GM23338 (cell line): ENCODE results near the gene EEA1. TPM values are rescaled to one million over a fixed set of nuclear protein-coding genes. Genes with fewer than 3 reads are reported as not detected.

Source experiments
- ATAC-seq: fragments of 200-7000 bp; cut with Tn5 transposase; 3 replicates; pipeline ENCODE4 v1.9.1; 2020
- DNase-seq: peaks from one replicate; pipeline ENCODE4 v3.0.0-alpha.2; 2015; ENCODE audit warnings: low spot score
- H2AFZ ChIP-seq: fragments of 200-600 bp; sonication (generic); 2 replicates; pipeline ENCODE4 v1.8.0; 2016; ENCODE audit warnings: antibody characterized with exemption, mild to moderate bottlenecking, moderate library complexity
- H3F3A ChIP-seq: fragments of 200-600 bp; sonication (generic); replicated peaks from 2 replicates; pipeline ENCODE4 v1.8.0; 2017; ENCODE audit warnings: antibody characterized with exemption, mixed run types, low read depth
- H3K27ac ChIP-seq: fragments of 200-600 bp; sonication (generic); 2 replicates; pipeline ENCODE4 v1.6.1; 2016; ENCODE audit warnings: low read depth
- H3K27me3 ChIP-seq: fragments of 200-600 bp; sonication (generic); 2 replicates; pipeline ENCODE4 v1.8.0; 2016; ENCODE audit warnings: mild to moderate bottlenecking, mixed run types, moderate library complexity; ENCODE audit not compliant: insufficient read depth
- H3K36me3 ChIP-seq: fragments of 200-600 bp; sonication (generic); 2 replicates; pipeline ENCODE4 v1.8.0; 2016; ENCODE audit warnings: mild to moderate bottlenecking; ENCODE audit not compliant: insufficient read depth
- H3K4me1 ChIP-seq: fragments of 200-600 bp; sonication (generic); 2 replicates; pipeline ENCODE4 v1.8.0; 2016; ENCODE audit warnings: mild to moderate bottlenecking, moderate library complexity; ENCODE audit not compliant: insufficient read depth
- H3K4me2 ChIP-seq: fragments of 200-600 bp; sonication (generic); 2 replicates; pipeline ENCODE4 v1.7.1; 2017; ENCODE audit warnings: mixed run types
- H3K4me3 ChIP-seq: fragments of 200-600 bp; sonication (generic); 2 replicates; pipeline ENCODE4 v1.6.1; 2016; ENCODE audit warnings: mixed run types
- H3K79me2 ChIP-seq: fragments of 200-600 bp; sonication (generic); replicated peaks from 2 replicates; pipeline ENCODE4 v1.8.0; 2017; ENCODE audit warnings: mild to moderate bottlenecking; ENCODE audit not compliant: insufficient read depth
- H3K9me2 ChIP-seq: fragments of 200-600 bp; sonication (generic); 2 replicates; pipeline ENCODE4 v1.8.0; 2017; ENCODE audit not compliant: insufficient read depth
- H4K20me1 ChIP-seq: fragments of 200-600 bp; sonication (generic); replicated peaks from 2 replicates; pipeline ENCODE4 v1.8.0; 2017; ENCODE audit warnings: mild to moderate bottlenecking; ENCODE audit not compliant: insufficient read depth
- H3K27ac Mint-ChIP-seq: 2 replicates; pipeline ENCODE4 v1.8.0; 2020; ENCODE audit warnings: inconsistent platforms, mild to moderate bottlenecking, moderate library complexity, mixed read lengths
- H3K27me3 Mint-ChIP-seq: 3 replicates; pipeline ENCODE4 v1.8.0; 2022; ENCODE audit warnings: low read depth, mild to moderate bottlenecking, moderate library complexity, mixed read lengths, inconsistent platforms; ENCODE audit not compliant: insufficient read depth, poor library complexity
- H3K36me3 Mint-ChIP-seq: 3 replicates; pipeline ENCODE4 v1.8.0; 2021; ENCODE audit warnings: low read depth, mild to moderate bottlenecking, inconsistent platforms, moderate library complexity, mixed read lengths
- H3K4me1 Mint-ChIP-seq: 3 replicates; pipeline ENCODE4 v1.8.0; 2020; ENCODE audit warnings: mild to moderate bottlenecking, inconsistent platforms, mixed read lengths
- H3K4me3 Mint-ChIP-seq: 3 replicates; pipeline ENCODE4 v1.8.0; 2021; ENCODE audit warnings: moderate library complexity, mild to moderate bottlenecking, inconsistent platforms, mixed read lengths
- H3K9me3 Mint-ChIP-seq: 3 replicates; pipeline ENCODE4 v1.8.0; 2020; ENCODE audit warnings: moderate library complexity, mild to moderate bottlenecking, inconsistent platforms, mixed read lengths
- CREB1 ChIP-seq: fragments of 250-450 bp; sonication (Bioruptor Pico); IDR thresholded peaks from 2 replicates; pipeline ENCODE4 v1.5.0; 2020; ENCODE audit warnings: low read depth, mild to moderate bottlenecking, moderate library complexity
- CTCF ChIP-seq, 2 experiments: fragments of 200-600 bp in 1 of 2; sonication (generic) in 1 of 2; conservative IDR thresholded peaks; 2 replicates each; pipeline versions ENCODE4 v1.5.1 to v1.6.1; 2016 to 2017; ENCODE audit warnings: antibody characterized with exemption in 2 of 2, low read depth in 2 of 2, mild to moderate bottlenecking in 2 of 2, moderate library complexity in 1 of 2
- EZH2 ChIP-seq: fragments of 200-600 bp; sonication (generic); IDR thresholded peaks from one replicate; pipeline ENCODE4 v1.8.0; 2017; ENCODE audit warnings: antibody characterized with exemption, mild to moderate bottlenecking, low read depth; ENCODE audit not compliant: unreplicated experiment
- EZH2phosphoT487 ChIP-seq: fragments of 200-600 bp; sonication (generic); IDR thresholded peaks from one replicate; pipeline ENCODE4 v1.8.1; 2018; ENCODE audit warnings: antibody characterized with exemption; ENCODE audit not compliant: unreplicated experiment
- JUNB ChIP-seq: IDR thresholded peaks from one replicate; pipeline ENCODE4 v1.6.1; 2016; ENCODE audit warnings: antibody characterized with exemption; ENCODE audit not compliant: unreplicated experiment
- POLR2AphosphoS5 ChIP-seq: IDR thresholded peaks from 2 replicates; pipeline ENCODE4 v1.6.1; 2016; ENCODE audit warnings: antibody characterized with exemption, low read depth
- STAT1 ChIP-seq: IDR thresholded peaks from one replicate; pipeline ENCODE4 v1.6.1; 2016; ENCODE audit warnings: antibody characterized with exemption; ENCODE audit not compliant: unreplicated experiment
- ZNF462 ChIP-seq: fragments of 250-450 bp; sonication (Bioruptor Pico); IDR thresholded peaks from 2 replicates; pipeline ENCODE4 v1.5.0; 2020; ENCODE audit warnings: mild to moderate bottlenecking, moderate library complexity
- polyA plus RNA-seq: library from polyadenylated mRNA; unstranded; fragments of >200 nt; fragmentation: Nextera tagmentation; extraction: Ambion mirVana; gene quantifications from 2 replicates; pipeline ENCODE4 v1.2.1, GENCODE V29; 2016
- total RNA-seq: library from RNA; depleted of rRNA; stranded (reverse); fragments of >200 nt; shearing (Covaris generic); gene quantifications from 2 replicates; pipeline ENCODE4 v1.2.3, GENCODE V29; 2014
- TF ChIP-seq, protein P1 (sequence below): IDR thresholded peaks from 2 replicates; pipeline ENCODE4 v1.6.1; 2016; ENCODE audit warnings: antibody characterized with exemption

Gene EEA1
- total and polyA plus RNA-seq, 2 experiments from 2014 or later = 10.0 to 41.1 TPM

GRCh38 chr12:92771001-92771400 is 158.1 kb downstream of the EEA1 start (continued):
- no peak for TF ChIP-seq CTCF (conservative IDR thresholded peaks at IDR 0.05; ENCODE audit: low read depth in 2 of 2)
- TF ChIP-seq STAT1 = no peak
- no peak for TF ChIP-seq EZH2phosphoT487

GRCh38 chr12:92769124-92769901 is 159.8 kb downstream of the EEA1 start:
- H2AFZ ChIP-seq = no peak overlapping the region
- no peaks in the 10 kb centered on the region for H3F3A ChIP-seq
- DNase-seq (no peak), ATAC-seq (no peak)
- no peaks in the 10 kb centered on the region for H3K79me2 ChIP-seq
- H3K4me1 Mint-ChIP-seq = peaks cover 17% of the 10 kb centered on the region
- no peak overlapping the region for H3K4me2 ChIP-seq
- H3K4me3 Mint-ChIP-seq = no peak overlapping the region
- no peaks in the 10 kb centered on the region for H3K36me3 Mint-ChIP-seq
- no peaks in the 10 kb centered on the region for H4K20me1 ChIP-seq
- no peaks in the 10 kb centered on the region for H3K36me3 ChIP-seq
- H3K4me1 ChIP-seq = peaks cover 8% of the 10 kb centered on the region
- H3K9me2 ChIP-seq = no peaks in the 10 kb centered on the region
- H3K4me3 ChIP-seq = no peak overlapping the region
- no peak overlapping the region for H3K27ac Mint-ChIP-seq
- H3K27me3 ChIP-seq = no peaks in the 10 kb centered on the region
- H3K27me3 Mint-ChIP-seq = no peaks in the 10 kb centered on the region
- no peak overlapping the region for H3K27ac ChIP-seq
- TF ChIP-seq, protein P1, sequence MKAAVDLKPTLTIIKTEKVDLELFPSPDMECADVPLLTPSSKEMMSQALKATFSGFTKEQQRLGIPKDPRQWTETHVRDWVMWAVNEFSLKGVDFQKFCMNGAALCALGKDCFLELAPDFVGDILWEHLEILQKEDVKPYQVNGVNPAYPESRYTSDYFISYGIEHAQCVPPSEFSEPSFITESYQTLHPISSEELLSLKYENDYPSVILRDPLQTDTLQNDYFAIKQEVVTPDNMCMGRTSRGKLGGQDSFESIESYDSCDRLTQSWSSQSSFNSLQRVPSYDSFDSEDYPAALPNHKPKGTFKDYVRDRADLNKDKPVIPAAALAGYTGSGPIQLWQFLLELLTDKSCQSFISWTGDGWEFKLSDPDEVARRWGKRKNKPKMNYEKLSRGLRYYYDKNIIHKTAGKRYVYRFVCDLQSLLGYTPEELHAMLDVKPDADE = no peak
- TF ChIP-seq POLR2AphosphoS5 = no peak
- TF ChIP-seq ZNF462 (CRISPR knock-in tag) = no peak
- no peak for TF ChIP-seq EZH2phosphoT487
- TF ChIP-seq JUNB = no peak
- no peak for TF ChIP-seq CTCF (conservative IDR thresholded peaks at IDR 0.05; ENCODE audit: low read depth in 2 of 2)
- TF ChIP-seq EZH2 = no peak
- TF ChIP-seq CREB1 = no peak
- H3K9me3 Mint-ChIP-seq = no peaks in the 10 kb centered on the region
